Endothelial cell of umbilical vein (primary cell): Measurements from ENCODE around the gene GALK2. TPM values are rescaled to one million over a fixed set of nuclear protein-coding genes. Genes with fewer than 3 reads are reported as not detected.
"Not testable (repeated sequence)": the region's sequence is repeated elsewhere in the genome, so short reads cannot be mapped to it uniquely, and the experiment has no call there.

Experiments
- BruUV-seq: library from RNA; stranded (reverse); fragments of 400-500 nt; replicated peaks from 2 replicates; lab custom pipeline; 2021; lab: Mats Ljungman, UMichigan
- CTCF ChIA-PET: fragments of 300-600, 350-600 bp; sonication (Branson Sonifier 250); formaldehyde crosslinking; loops from one replicate; lab custom pipeline; 2021; ENCODE audit warnings: antibody characterized with exemption, inconsistent platforms; lab: Charles Lee
- POLR2A ChIA-PET: fragments of 300-600, 350-600 bp; sonication (Branson Sonifier 250); formaldehyde crosslinking; loops from one replicate; lab custom pipeline; 2021; ENCODE audit warnings: antibody characterized with exemption, inconsistent platforms; lab: Charles Lee
- DNase-seq: peaks from one replicate; pipeline ENCODE4 v3.0.0-alpha.2; 2011; ENCODE audit warnings: low read depth, low spot score
- FAIRE-seq: peaks from 2 replicates; lab custom pipeline; 2011; peaks lifted over from hg19 to GRCh38; lab: Jason Lieb, UNC
- H2AFZ ChIP-seq: 2 replicates; pipeline ENCODE4 v1.6.0; 2012; ENCODE audit warnings: low read depth, low read length, control low read depth, inconsistent platforms
- H3K27ac ChIP-seq: 2 replicates; pipeline ENCODE4 v1.5.1; 2011; ENCODE audit warnings: low read depth, mild to moderate bottlenecking, control low read depth, low read length, moderate library complexity; ENCODE audit not compliant: insufficient read depth
- H3K27me3 ChIP-seq, 2 experiments: 2 replicates each; pipeline versions ENCODE4 v1.6.0 to v1.6.1; 2011; ENCODE audit warnings: low read length in 2 of 2, mixed read lengths in 1 of 2; ENCODE audit not compliant: control insufficient read depth in 2 of 2, insufficient read depth in 2 of 2
- H3K36me3 ChIP-seq, 2 experiments: 2 replicates in 1 of 2; 3 replicates in 1 of 2; pipeline ENCODE4 v1.5.1; 2011; ENCODE audit warnings: low read length in 2 of 2, mild to moderate bottlenecking in 1 of 2, moderate library complexity in 1 of 2; ENCODE audit not compliant: control insufficient read depth in 2 of 2, insufficient read depth in 2 of 2; ENCODE audit errors: extremely low read depth in 1 of 2
- H3K4me1 ChIP-seq: 3 replicates; pipeline ENCODE4 v1.5.1; 2011; ENCODE audit warnings: mild to moderate bottlenecking, low read length; ENCODE audit not compliant: control insufficient read depth, insufficient read depth; ENCODE audit errors: extremely low read depth
- H3K4me2 ChIP-seq: 2 replicates; pipeline ENCODE4 v1.6.1; 2011; ENCODE audit warnings: low read length, control low read depth, mixed read lengths; ENCODE audit not compliant: insufficient read depth
- H3K4me3 ChIP-seq, 3 experiments: fragments of 200-600 bp in 1 of 3; sonication (generic), shearing (Covaris generic) in 1 of 3; replicated peaks in 1 of 3; 2 replicates each; pipeline ENCODE4 v1.5.1; 2011 to 2016; ENCODE audit warnings: control low read depth in 3 of 3, low read length in 3 of 3, mild to moderate bottlenecking in 2 of 3, inconsistent platforms in 1 of 3, low read depth in 1 of 3, moderate library complexity in 1 of 3; ENCODE audit not compliant: insufficient read depth in 1 of 3
- H3K79me2 ChIP-seq: 2 replicates; pipeline ENCODE4 v1.6.0; 2012; ENCODE audit warnings: low read length, inconsistent platforms; ENCODE audit not compliant: control insufficient read depth, insufficient read depth
- H3K9ac ChIP-seq: replicated peaks from 2 replicates; pipeline ENCODE3; 2011; ENCODE audit warnings: low read length, control low read depth; ENCODE audit not compliant: insufficient read depth; ENCODE audit errors: extremely low read depth
- H3K9me1 ChIP-seq: replicated peaks from 3 replicates; pipeline ENCODE4 v1.6.0; 2011; ENCODE audit warnings: mild to moderate bottlenecking, low read length; ENCODE audit not compliant: control insufficient read depth, insufficient read depth; ENCODE audit errors: extremely low read depth
- H3K9me3 ChIP-seq: replicated peaks from 2 replicates; pipeline ENCODE4 v1.5.1; 2012; ENCODE audit warnings: low read length, inconsistent platforms; ENCODE audit not compliant: control insufficient read depth, insufficient read depth
- H4K20me1 ChIP-seq: replicated peaks from 2 replicates; pipeline ENCODE3; 2011; ENCODE audit warnings: mild to moderate bottlenecking, low read length; ENCODE audit not compliant: control insufficient read depth, insufficient read depth; ENCODE audit errors: extremely low read depth
- CTCF ChIP-seq, 2 donors: IDR thresholded peaks; 1 replicate in 1 of 2; 2 replicates in 1 of 2; pipeline ENCODE4 v1.5.1; 2011; ENCODE audit warnings: low read length in 2 of 2, mild to moderate bottlenecking in 2 of 2, moderate library complexity in 2 of 2, control low read depth in 1 of 2, inconsistent platforms in 1 of 2, low read depth in 1 of 2; ENCODE audit not compliant: insufficient read depth in 1 of 2; ENCODE audit errors: extremely low read depth in 1 of 2
- EZH2 ChIP-seq: IDR thresholded peaks from 2 replicates; pipeline ENCODE4 v1.6.1; 2012; ENCODE audit warnings: borderline replicate concordance, low read depth, mild to moderate bottlenecking, moderate library complexity, low read length, inconsistent platforms; ENCODE audit not compliant: severe bottlenecking
- FOS ChIP-seq: IDR thresholded peaks from 2 replicates; pipeline ENCODE4 v1.6.1; 2011; ENCODE audit warnings: mild to moderate bottlenecking, low read length, moderate library complexity, borderline replicate concordance; ENCODE audit not compliant: insufficient read depth
- GATA2 ChIP-seq: IDR thresholded peaks from 2 replicates; pipeline ENCODE4 v1.7.0; 2011; ENCODE audit warnings: low read depth, mild to moderate bottlenecking, moderate library complexity, mixed read lengths, low read length; ENCODE audit not compliant: insufficient read length, insufficient read depth
- JUN ChIP-seq: IDR thresholded peaks from 2 replicates; pipeline ENCODE4 v1.6.1; 2011; ENCODE audit warnings: borderline replicate concordance, low read depth; ENCODE audit not compliant: insufficient read length, insufficient read depth
- MAX ChIP-seq: IDR thresholded peaks from 2 replicates; pipeline ENCODE4 v1.6.1; 2011; ENCODE audit not compliant: insufficient read depth, insufficient read length
- MYC ChIP-seq: IDR thresholded peaks from one replicate; pipeline ENCODE4 v1.6.1; 2011; ENCODE audit warnings: mild to moderate bottlenecking, low read depth, low read length
- POLR2A ChIP-seq: IDR thresholded peaks from 2 replicates; pipeline ENCODE4 v1.6.1; 2012; ENCODE audit warnings: low read depth, mild to moderate bottlenecking, control low read depth, low read length
- POLR2AphosphoS5 ChIP-seq: IDR thresholded peaks from 2 replicates; pipeline ENCODE4 v1.6.1; 2012; ENCODE audit warnings: low read depth, mild to moderate bottlenecking, control low read depth, low read length, moderate library complexity; ENCODE audit not compliant: insufficient read depth
- dilution Hi-C: fragments of 300-500 bp; cut with MboI; formaldehyde crosslinking; loops from one replicate; pipeline ENCODE4 v1.15.0; 2019; ENCODE audit warnings: low sequenced_read_pairs; ENCODE audit not compliant: extremely low pct_ligation_motif_present
- intact Hi-C: fragments of 100-400 bp; cut with micrococcal nuclease; formaldehyde crosslinking; loops from one replicate; pipeline ENCODE4 v1.10.0; 2022
- polyA plus RNA-seq, 4 experiments: library from polyadenylated mRNA; depleted of rRNA in 3 of 4; stranded (reverse) in 3 of 4; unstranded in 1 of 4; fragments of >200 nt; gene quantifications; 2 replicates each; pipeline versions ENCODE4 v1.2.1 to v1.2.3, GENCODE V29; 2011 to 2012; ENCODE audit warnings: missing spikeins in 1 of 4
- total RNA-seq: library from RNA; stranded (reverse); gene quantifications from 2 replicates; pipeline ENCODE4 v1.2.3, GENCODE V29; 2021

Gene GALK2
- total and polyA plus RNA-seq, 2 donors (not counting 3 experiments of a cell fraction or from before 2014, with no cell fraction given): 19.9 to 31.3 TPM

- CTCF ChIA-PET: no interaction called here
- DNase-seq (peak; percentile 22), FAIRE-seq (no peak)
- BruUV-seq: no TSS peak
- no peaks in the 10 kb centered on the region for H3K27me3 ChIP-seq
- peaks cover 2% of the 10 kb centered on the region for H4K20me1 ChIP-seq
- intact Hi-C loops (no loop called here), dilution Hi-C loops (no loop called here)
- H3K79me2 ChIP-seq: no peaks in the 10 kb centered on the region
- H3K4me2 ChIP-seq: no peak overlapping the region
- H2AFZ ChIP-seq: no peak overlapping the region
- H3K36me3 ChIP-seq: no peaks in the 10 kb centered on the region
- H3K27ac ChIP-seq: no peak overlapping the region
- H3K4me1 ChIP-seq: no peaks in the 10 kb centered on the region
- no peaks in the 10 kb centered on the region for H3K9me1 ChIP-seq
- TF ChIP-seq CTCF (IDR thresholded peaks at IDR 0.05; ENCODE audit: extremely low read depth in 1 of 2, insufficient read depth in 1 of 2, low read depth in 1 of 2, low read length in 2 of 2): no peak
- no peak for TF ChIP-seq POLR2A
- TF ChIP-seq POLR2AphosphoS5: no peak
- TF ChIP-seq EZH2: no peak
- TF ChIP-seq GATA2: no peak
- no peak for TF ChIP-seq JUN
- no peak for TF ChIP-seq MAX
- no peak for TF ChIP-seq FOS
- no peak for TF ChIP-seq MYC
- H3K9ac ChIP-seq: no peak overlapping the region
- POLR2A ChIA-PET: no interaction called here
- H3K9me3 ChIP-seq: no peaks in the 10 kb centered on the region
- H3K4me3 ChIP-seq: no peak overlapping the region
Observed at GRCh38 chr15:49343546-49343945, 173.5 kb downstream of the GALK2 start.

GRCh38 chr15:49354439-49354838 is 184.4 kb downstream of the GALK2 start:
- H3K36me3 ChIP-seq, BruUV-seq, H3K4me3 ChIP-seq, H3K4me1 ChIP-seq, H2AFZ ChIP-seq, H3K27me3 ChIP-seq, FAIRE-seq, DNase-seq, dilution Hi-C loops, H3K9ac ChIP-seq, CTCF ChIA-PET, POLR2A ChIA-PET, H3K4me2 ChIP-seq, H4K20me1 ChIP-seq, intact Hi-C loops, H3K9me1 ChIP-seq, H3K79me2 ChIP-seq, H3K9me3 ChIP-seq, H3K27ac ChIP-seq: not testable (repeated sequence)
